Measurements from ENCODE around the gene CYB5A. TPM values are rescaled to one million over a fixed set of nuclear protein-coding genes. Genes with fewer than 3 reads are reported as not detected.

The CYB5A gene
- total and polyA plus RNA-seq, 2 of the 8 experiments (the other 6 are each of a cell fraction or from before 2014, with no cell fraction given) = 154 to 195 TPM

DNA sequence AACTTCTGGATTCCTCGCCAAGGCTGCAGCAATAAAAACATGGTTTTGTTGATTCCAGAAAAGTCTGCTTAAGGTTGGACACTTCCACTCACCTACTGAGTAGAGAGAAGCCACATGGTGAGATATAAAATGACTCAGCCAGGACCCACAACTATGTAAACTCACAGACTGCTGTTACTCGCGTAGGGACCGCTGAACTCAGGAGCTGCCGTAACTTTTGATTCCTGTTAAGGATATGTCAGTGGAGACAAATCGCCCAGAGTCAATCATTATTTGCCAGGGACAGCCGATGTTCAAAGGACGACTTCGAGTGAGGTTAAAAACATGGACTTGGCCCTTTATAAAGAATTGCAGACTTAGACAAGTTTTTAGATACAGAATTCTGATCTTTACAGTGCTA is 25.6 kb downstream of the CYB5A start:
- Histone ChIP-seq H2BK120ac (replicated peaks; ENCODE audit: low read depth, low read length) (no peak overlapping the region), H4K5ac (ENCODE audit: insufficient read length, low read depth, low read length) (no peak overlapping the region), H3K18ac (ENCODE audit: extremely low read depth, low read length) (no peak overlapping the region), H3K27me3 (replicated peaks in 1 of 4; ENCODE audit: control insufficient read depth in 3 of 4, extremely low read depth in 1 of 4, insufficient read depth in 3 of 4, low read length in 3 of 4) (no peaks in the 10 kb centered on the region), H3K9me3 (ENCODE audit: insufficient read depth in 2 of 2, low read depth in 1 of 2, low read length in 1 of 2) (no peaks in the 10 kb centered on the region), H3K14ac (ENCODE audit: insufficient read length) (no peak overlapping the region), H4K91ac (replicated peaks; ENCODE audit: insufficient read length, low read length) (no peak overlapping the region), H2BK15ac (ENCODE audit: low read length) (no peak overlapping the region), H3K27ac (ENCODE audit: low read depth, low read length) (no peak overlapping the region), H3K56ac (replicated peaks; ENCODE audit: insufficient read length, low read depth, low read length) (no peak overlapping the region), H2BK20ac (ENCODE audit: low read length) (no peak overlapping the region), H4K20me1 (replicated peaks in 1 of 2; ENCODE audit: control insufficient read depth in 1 of 2, insufficient read depth in 2 of 2, low read length in 2 of 2) (peaks cover 3 to 9% of the 10 kb centered on the region in 2 experiments), H3K4me2 (ENCODE audit: insufficient read depth in 1 of 2, low read depth in 2 of 2, low read length in 2 of 2) (no peak overlapping the region), H3K79me1 (ENCODE audit: low read depth, low read length) (peaks cover 9% of the 10 kb centered on the region), H3K79me2 (ENCODE audit: control insufficient read depth in 1 of 2, insufficient read depth in 2 of 2, low read length in 2 of 2) (peaks cover 0 to 50% of the 10 kb centered on the region in 2 experiments; a peak in 2 of 4 replicates), H4K8ac (ENCODE audit: extremely low read depth, insufficient read depth, low read length) (no peak overlapping the region), H2BK5ac (ENCODE audit: low read depth, low read length) (no peak overlapping the region), H3K4ac (replicated peaks; ENCODE audit: insufficient read length, low read depth, low read length) (no peak overlapping the region), H3K4me3 (ENCODE audit: extremely low read depth in 1 of 4, insufficient read depth in 2 of 4, low read depth in 3 of 4, low read length in 4 of 4) (no peak overlapping the region), H3K4me1 (replicated peaks in 1 of 4; ENCODE audit: control insufficient read depth in 3 of 4, insufficient read depth in 4 of 4, low read length in 3 of 4) (peaks cover 0 to 8% (median 0%) of the 10 kb centered on the region in 4 experiments; a peak in 2 of 7 replicates), H3K9ac (replicated peaks in 1 of 4; ENCODE audit: extremely low read depth in 1 of 4, low read depth in 3 of 4, low read length in 3 of 4) (no peak overlapping the region), H2BK12ac (ENCODE audit: low read depth, low read length) (no peak overlapping the region), H2AK5ac (ENCODE audit: low read depth, low read length) (no peak overlapping the region), H3K23ac (ENCODE audit: insufficient read length) (no peak overlapping the region), H3K36me3 (ENCODE audit: control insufficient read depth in 2 of 4, insufficient read depth in 4 of 4, low read length in 3 of 4) (peaks cover 0 to 14% (median 8%) of the 10 kb centered on the region in 4 experiments; a peak in 3 of 8 replicates), H3K23me2 (ENCODE audit: low read depth, low read length) (no peaks in the 10 kb centered on the region), H2AFZ (ENCODE audit: low read length) (no peak overlapping the region)
- ChIA-PET POLR2A (ENCODE audit: partially characterized antibody) (no interaction called here), CTCF (ENCODE audit: partially characterized antibody) (no interaction called here)
- no peak for DNase-seq (ENCODE audit: low read depth in 1 of 2, low spot score in 2 of 2)
- 72% methylated on average over 9 of the region's 9 CpGs; no CpG with 5 or more reads in 1 of the 2 experiments for WGBS, 2 experiments (ENCODE audit: extremely low coverage in 1 of 2, insufficient coverage in 1 of 2, insufficient read length in 1 of 2, insufficient replicate concordance in 2 of 2, low coverage in 1 of 2, low lambda C conversion rate in 2 of 2, missing lambda C conversion rate in 1 of 2)
- FAIRE-seq = no peak
- TF ChIP-seq SRF (IDR thresholded peaks at IDR 0.05; ENCODE audit: low read depth, low read length) (no peak), CBX5 (IDR thresholded peaks at IDR 0.05; ENCODE audit: low read depth, low read length) (no peak), SIN3A (conservative IDR thresholded peaks at IDR 0.05 in 1 of 2, IDR thresholded peaks at IDR 0.05 in 1 of 2; ENCODE audit: low read depth in 1 of 2, low read length in 2 of 2) (no peak), SP2 (IDR thresholded peaks at IDR 0.05; ENCODE audit: low read length) (no peak), MAFK (IDR thresholded peaks at IDR 0.05; ENCODE audit: low read depth, low read length) (no peak), POLR2AphosphoS5 (IDR thresholded peaks at IDR 0.05; ENCODE audit: low read depth, low read length) (no peak), TCF12 (IDR thresholded peaks at IDR 0.05; ENCODE audit: low read depth, low read length) (no peak), ASH2L (IDR thresholded peaks at IDR 0.05; ENCODE audit: low read length) (no peak), SIRT6 (IDR thresholded peaks at IDR 0.05; ENCODE audit: low read length) (no peak)
- TF ChIP-seq, protein P1, sequence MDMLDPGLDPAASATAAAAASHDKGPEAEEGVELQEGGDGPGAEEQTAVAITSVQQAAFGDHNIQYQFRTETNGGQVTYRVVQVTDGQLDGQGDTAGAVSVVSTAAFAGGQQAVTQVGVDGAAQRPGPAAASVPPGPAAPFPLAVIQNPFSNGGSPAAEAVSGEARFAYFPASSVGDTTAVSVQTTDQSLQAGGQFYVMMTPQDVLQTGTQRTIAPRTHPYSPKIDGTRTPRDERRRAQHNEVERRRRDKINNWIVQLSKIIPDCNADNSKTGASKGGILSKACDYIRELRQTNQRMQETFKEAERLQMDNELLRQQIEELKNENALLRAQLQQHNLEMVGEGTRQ (IDR thresholded peaks at IDR 0.05; ENCODE audit: low read length) = no peak
- TF ChIP-seq, protein P2, sequence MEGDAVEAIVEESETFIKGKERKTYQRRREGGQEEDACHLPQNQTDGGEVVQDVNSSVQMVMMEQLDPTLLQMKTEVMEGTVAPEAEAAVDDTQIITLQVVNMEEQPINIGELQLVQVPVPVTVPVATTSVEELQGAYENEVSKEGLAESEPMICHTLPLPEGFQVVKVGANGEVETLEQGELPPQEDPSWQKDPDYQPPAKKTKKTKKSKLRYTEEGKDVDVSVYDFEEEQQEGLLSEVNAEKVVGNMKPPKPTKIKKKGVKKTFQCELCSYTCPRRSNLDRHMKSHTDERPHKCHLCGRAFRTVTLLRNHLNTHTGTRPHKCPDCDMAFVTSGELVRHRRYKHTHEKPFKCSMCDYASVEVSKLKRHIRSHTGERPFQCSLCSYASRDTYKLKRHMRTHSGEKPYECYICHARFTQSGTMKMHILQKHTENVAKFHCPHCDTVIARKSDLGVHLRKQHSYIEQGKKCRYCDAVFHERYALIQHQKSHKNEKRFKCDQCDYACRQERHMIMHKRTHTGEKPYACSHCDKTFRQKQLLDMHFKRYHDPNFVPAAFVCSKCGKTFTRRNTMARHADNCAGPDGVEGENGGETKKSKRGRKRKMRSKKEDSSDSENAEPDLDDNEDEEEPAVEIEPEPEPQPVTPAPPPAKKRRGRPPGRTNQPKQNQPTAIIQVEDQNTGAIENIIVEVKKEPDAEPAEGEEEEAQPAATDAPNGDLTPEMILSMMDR (IDR thresholded peaks at IDR 0.05; ENCODE audit: control extremely low read depth in 1 of 3, insufficient read depth in 1 of 3, low read depth in 1 of 3, low read length in 3 of 3) = no peak

Measured in H1 (cell line).